HG02885 (cell line): ENCODE measurements around the gene S100A16.
A peak's percentile ranks its signal among the peaks of the same experiment; 100 is the strongest.

Experiments used
- ATAC-seq: cut with Tn5 transposase; IDR thresholded peaks from one replicate; pipeline ENCODE4 v1.9.1; 2021; ENCODE audit warnings: mild to moderate bottlenecking; ENCODE audit not compliant: unreplicated experiment, poor library complexity

The S100A16 gene

DNA sequence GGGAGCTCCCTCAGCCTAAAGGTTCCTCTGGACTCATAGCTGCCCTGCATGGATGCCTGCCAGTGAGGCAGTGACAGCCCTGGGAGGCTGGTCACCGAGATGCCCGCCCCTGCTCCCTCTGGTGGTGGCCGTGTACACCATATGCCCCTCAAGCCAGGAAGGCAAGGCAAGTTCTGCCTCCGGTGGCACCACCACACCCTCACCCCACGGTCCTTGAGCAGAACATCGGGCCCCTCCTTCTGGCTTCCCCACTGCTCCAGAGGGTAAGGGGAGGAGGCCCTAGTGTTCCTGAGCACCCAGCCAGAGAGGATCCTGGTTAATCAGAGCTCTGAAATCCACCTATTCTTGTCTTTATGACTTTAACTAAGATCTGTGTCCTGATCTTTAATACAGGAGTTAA lies 4.7 kb upstream of the S100A16 start:
- peak; percentile 52 for ATAC-seq

DNA sequence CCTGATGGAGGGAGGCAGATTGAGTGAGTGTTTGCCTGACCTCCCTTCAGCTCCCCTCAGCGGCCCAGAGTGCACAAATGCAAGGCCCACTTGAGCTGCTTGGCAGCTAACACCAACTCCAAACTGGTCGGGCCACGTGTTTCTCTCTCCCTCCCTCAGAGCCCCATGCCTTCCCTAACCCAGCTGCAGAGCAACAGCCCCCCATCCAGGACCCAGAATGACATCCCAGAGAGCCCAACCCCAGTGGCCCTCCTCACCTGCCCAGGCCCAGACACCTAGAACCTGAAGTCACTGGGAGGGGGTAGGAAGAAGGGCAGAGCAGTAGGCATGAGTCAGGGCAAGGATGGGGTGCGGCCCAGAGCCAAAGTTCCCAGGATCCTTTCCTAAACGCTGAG lies 4.0 kb upstream of the S100A16 start:
- no peak for ATAC-seq

DNA sequence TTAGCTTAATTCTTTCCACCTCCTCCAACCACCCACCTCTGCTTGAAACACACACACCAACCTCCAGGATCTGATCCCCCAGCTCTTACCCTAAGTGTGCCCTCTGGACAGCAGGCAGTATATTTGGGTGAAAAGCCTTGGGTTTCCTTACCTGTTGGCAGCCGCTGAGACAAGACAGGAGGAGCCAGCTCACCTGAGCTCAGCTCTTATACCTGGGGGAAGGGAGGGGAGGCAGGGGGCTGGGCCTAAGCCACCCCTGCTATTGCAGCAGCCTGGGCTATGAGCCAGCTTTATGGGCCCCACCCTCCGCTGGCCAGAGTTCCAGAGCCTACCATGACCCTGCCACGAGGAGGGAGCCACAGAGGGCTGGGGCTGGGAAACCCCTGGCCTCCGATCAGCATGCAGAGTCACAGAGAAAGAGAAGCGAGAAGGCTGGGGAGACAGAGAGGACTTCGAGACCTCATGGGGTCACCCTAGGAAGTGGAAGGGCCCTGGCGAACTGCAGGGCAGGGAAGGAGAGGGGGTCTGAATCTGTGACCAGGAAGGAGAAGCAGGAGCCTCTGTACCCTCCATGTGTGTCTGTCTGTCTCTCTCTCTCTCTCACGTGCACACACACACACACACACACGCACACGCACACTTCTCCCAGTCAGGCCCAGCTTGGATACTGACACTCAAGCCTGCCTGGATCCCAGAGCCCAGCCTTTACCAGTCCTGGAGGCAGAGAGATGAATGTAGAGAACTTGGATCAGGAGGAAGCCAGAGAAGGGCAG lies 3.4 kb upstream of the S100A16 start, which contains the start of gene S100A14:
S100A14 (minus strand) TSS at position 182 of the 773 bp plus-strand sequence. CDS start 467 bp downstream, outside the sequence.
- no peak for ATAC-seq

DNA sequence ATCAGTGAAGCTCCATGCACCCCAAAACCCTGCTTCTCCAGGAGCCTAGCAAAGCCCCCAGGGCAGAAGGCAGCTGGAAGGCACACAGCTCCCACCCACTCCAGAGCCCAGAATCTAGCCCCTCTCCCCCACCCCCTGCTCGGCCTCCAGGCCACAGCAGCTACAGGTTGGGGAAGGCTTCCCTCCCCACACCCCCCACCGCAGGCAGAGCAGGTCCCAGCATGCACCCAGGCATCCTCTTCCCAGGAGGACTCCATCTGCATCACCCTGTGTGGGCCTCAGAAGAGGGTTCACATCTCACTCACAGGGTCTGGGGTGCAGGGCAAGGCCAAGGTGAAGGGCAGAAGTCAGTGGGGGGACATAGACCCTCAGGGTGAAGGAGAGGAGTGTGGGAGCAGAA lies 2.5 kb upstream of the S100A16 start:
- ATAC-seq = no peak

DNA sequence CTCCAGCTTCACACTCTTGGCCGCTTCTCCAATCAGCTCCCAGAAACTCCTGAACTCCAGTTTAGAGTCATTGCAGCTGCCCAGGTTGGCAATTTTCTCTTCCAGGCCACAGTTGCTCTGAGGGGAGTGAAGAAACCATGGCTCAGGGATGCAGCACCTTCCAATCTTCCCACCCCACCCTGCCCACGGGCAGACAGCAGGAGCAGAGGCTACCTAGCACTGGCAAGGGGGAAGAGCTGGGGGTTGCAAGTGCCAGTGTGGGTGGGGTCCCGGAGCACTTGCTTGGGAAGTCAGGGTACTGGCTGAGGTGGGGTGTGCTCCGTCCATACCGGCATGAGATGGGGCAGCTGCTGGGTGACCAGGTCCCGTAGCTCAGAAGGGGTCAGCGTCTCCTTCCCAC lies 2.0 kb upstream of the S100A16 start:
- ATAC-seq = no peak

DNA sequence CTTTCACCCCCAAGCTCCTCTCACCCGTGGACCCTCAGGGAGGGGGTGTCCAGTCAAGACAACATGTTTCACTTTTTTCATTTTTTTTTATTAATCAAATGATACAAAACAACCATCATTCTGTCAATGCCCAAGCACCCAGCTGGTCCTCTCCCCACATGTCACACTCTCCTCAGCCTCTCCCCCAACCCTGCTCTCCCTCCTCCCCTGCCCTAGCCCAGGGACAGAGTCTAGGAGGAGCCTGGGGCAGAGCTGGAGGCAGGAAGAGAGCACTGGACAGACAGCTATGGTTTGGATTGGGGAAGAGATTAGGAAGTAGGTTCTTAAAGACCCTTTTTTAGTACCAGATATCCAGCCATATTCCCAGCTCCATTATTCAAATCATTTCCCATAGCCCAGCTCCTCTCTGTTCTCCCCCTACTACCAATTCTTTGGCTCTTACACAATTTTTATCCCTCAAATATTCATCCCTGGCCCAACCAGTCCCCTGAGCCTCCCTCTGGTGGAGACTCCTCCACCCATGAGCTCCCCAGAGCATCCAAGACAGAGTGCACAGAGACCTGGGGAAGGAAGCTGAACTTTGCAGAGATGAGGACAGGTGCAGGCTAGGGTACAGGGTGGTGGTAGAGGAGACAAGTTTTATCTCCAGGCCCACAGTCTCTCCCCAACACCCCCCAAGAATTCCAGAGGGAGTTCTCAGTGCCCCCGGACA lies 1.4 kb upstream of the S100A16 start:
- no peak for ATAC-seq

DNA sequence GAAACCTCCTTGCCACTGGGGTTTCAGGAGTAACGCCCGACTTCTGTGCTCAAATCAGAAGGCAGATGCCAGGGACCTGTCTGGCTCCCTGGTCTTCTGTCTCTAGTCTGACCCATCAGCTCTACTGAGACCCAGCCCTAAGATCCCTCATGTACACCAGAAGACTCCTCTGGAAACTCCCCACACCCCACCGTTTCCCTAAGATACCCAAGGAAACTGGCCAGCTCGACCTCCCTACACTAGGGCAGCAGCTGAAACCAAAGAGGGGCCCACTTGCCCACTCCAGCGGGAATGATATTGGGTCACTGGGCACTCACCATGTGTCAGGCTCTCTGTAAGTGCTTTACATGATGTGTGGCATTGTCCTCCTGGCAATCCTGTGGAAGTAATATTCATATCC lies 469 bp upstream of the S100A16 start:
- no peak for ATAC-seq

DNA sequence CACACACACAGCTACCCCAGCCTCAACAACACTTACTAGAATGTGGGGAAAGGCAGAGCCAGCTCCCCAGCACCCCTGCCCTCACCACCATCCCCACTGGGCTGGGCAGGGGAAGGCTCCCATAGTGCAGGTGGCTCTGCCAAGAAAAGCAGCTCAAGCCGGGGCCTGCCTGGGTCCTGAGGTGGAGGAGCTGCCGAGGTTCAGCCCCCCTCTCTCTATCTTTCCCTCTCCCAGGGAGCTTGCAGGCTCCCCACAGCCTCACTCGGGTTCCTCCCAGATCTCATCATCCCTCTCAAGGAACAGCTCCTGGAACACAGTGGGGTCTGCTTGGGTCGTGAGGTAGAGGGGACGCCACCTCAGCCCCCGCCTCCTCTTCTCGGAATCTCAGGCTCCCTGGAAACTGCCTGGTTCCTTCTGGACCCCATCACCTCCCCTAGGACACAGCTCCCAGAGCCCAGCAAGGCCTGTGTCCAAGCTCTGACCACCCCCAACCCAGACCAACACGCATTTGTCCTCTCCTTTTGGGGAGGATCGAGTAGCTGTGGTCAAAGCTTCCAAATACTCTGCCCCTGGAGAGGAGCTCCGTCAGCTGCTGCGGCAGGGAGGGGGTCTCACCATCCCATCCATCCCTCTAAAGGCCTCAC lies 704 bp downstream of the S100A16 start:
- no peak for ATAC-seq

DNA sequence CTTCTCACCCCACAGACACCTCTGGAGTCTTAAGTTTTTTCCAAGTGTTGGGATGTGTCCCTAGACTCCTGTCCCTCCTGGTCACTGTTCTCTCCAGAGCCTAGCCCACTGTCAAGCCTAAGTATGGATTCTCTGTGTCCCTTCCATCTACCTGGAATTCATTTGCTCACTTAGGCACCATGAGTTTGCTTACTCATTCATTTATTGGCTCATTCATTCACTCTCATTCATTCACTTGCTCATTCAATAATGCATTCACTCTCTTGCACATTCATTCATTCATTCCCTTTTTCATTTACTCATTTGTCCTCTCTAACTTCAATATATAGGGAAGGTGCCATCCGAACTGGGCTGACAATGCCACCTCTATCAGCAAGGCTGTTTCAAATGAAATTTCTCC lies 1.6 kb downstream of the S100A16 start:
- ATAC-seq = no peak

DNA sequence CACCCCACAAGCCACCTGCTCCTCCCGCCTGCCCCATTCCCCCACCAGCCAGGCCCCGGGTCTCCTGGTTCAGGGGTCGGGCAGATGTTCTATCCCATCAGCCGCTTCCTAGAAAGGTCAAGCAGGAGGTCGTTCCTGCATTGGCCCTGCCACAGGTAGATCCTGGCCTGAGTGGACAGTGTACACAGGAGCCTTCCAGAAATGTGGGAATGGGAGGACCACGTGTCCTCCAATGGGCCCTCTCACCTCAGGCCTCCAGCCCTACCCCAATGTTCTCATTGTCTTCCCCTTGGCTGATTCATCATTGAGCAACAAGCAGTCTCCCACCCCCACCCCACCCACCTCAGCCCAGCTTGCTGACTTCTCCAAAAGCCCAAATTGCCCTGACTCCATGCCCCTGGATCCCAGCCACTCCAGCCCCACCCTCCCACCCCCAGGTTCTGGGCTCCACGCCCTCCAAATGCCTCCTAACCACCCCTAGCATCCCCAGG lies 2.1 kb downstream of the S100A16 start:
- no peak for ATAC-seq

DNA sequence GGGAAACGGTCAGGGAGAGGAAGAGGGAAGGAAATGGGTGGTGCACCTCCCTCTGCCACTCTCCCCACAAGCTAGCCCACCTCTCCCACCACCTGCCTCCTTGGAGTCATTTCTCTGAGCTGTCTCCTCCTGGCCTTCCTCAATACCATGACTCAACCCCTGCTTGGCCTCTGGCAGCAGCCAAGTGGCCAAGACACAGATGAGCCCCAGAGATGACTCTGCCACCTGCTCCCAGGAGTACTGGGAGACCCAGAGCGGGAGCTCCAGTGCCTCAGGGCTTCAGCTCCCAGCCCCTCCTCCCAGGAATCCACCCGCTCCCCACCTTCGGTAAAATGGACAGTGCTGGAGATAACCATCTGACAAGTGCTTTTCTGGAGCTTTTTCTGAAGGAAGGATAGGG lies 2.6 kb downstream of the S100A16 start:
- ATAC-seq = no peak

DNA sequence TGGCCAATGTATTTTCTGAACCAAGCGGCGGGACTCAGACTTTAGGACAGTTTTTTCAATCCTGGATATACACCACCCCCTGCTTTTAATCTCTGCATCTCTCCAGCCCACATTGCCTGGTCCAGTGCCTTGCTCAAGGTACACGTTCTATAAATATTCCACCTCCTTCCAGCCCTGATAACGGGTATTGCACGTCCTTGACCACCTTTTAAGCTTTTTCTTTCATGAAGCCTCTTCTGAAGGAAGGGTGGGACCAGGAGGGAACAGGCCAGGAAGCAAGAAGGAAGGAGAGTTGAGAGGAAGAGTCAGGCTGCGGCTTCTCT lies 3.4 kb downstream of the S100A16 start:
- ATAC-seq = no peak

DNA sequence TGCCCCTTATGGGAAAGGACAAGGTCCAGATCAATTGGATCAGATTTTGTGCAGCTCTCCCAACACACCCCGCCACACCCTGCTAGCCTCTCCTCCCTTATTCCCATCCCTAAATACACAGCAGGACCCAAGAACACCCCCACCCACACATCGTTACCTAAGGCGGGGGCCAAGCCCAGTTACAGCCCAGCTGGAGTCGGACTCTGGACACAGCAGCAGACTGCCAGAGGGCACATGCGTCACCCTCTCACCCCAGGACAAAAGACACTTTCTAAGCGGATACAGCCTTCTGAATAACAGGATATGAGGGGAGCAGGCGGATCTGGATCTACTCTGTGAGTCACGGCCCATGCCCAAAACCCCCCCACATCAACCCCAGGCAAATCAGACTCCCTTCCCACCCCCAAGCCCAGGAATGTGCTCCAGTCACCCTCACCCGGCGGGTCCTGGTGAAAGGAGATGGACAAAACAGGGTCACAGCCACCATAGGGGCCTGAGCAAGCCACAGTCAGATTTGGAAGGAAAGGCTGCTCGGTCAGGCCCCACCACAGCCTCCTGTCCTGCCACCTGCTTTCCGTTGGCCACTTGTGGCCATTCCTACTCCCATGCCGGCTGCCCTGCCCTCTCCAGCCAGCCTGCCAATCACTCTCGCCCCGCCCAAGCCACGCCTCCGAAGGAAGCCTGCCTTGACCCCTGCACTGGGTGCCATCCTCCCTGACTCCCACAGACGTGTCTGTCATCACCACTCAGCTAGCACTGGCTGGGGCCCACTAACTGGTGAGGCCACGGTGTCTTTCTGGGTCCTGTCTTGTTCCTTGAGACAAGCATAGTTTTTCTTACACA lies 4.0 kb downstream of the S100A16 start:
- no peak for ATAC-seq

DNA sequence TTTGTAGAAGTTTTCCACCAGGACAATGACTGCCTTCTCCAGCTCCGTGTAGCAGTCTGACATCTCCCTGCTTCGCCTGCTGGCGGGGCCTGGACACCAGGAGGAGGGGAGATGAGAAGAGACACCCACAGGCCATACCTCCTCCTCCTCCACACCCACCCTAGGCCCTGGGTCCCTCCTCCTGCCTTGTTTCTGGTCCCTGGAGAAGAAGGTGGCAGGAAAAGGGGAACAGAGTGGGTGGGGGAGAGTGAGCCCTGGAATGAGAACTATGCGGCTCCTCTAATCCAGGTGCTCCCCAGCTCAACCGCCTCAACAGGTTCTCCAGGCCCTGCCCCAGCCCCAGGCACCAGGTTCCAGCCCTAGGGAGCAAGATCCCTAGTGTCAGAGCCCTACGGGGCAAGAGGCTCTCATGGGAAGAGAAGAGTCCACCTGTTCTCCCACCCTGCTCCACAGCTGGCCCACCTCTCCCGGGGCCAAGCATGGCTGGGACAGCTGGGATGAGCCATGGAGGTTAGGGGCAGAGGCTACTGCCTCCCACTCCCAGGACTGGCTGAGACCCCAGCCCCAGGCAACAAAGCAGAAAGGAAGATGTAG lies 4.8 kb downstream of the S100A16 start:
- no peak for ATAC-seq

DNA sequence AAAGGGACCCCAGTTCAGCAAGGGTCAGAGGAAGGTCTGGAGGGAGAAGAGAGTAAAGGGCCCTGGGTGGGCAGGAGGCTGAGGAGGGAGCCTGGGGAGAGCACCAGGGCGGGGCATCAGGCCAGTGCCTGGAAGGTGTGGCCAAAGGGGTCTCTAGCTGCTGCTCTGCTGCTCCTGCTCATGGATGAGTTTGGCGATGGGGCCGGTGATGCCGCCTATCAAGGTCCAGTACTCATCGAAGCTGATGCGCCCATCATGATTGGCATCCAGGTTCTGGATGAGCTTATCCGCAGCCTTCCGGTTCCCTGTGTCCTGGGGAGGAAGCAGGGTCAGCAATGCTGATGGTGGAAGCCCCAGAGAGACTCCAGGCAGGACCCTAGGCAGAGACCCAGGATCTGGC lies 5.6 kb downstream of the S100A16 start:
- no peak for ATAC-seq

DNA sequence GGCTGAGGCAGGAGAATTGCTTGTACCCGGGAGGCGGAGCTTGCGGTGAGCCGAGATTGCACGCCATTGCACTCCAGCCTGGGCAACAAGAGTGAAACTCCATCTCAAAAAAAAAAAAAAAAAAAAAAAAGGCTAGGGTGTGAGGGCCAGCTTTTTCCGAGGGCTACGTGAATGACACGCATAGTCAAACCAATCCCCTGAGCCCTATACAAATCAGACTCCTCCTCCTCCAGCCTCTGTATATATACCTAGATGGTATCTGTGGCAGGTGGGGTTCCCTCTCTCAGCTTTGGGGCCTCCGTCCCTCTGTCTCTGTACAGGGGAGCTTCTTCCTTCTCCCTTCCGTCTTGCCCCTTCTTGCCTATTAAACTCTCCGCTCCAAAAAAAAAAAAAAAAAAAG lies 6.7 kb downstream of the S100A16 start:
- ATAC-seq = no peak

DNA sequence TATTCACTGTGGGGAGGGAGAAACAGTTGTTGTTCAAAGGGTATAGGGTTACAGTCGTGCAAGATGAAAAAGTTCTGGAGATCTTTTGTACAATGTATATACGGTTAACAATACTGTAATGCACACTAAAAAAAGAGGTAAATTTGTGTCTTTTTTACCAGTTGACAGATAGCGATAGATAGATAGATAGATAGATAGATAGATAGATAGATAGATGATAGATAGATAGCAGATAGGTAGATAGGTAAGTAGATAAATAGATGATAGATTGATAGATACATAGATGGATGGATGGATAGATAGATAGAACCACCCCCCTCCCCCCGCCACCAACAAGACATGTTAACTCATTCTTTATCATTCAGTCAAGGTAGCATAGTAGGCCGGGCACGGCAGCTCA lies 10.2 kb downstream of the S100A16 start:
- no peak for ATAC-seq

DNA sequence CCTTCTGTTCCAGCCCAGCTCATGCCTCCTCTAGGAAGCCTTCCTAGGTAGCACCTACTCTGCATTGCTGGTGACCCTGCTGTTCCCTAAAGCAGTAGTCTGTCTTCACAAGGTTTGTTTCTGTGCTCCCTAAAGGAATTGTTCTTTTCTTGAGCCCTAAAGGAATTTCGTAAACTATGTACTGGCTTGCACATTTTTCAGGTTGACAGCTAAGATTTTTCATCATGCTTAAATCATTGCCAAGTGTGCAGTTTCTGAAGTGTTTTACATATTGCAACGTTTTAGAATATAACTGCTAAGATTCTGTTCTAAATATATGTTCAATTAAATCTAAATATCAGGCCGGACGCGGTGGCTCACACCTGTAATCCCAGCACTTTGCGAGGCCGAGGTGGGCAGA lies 13.1 kb downstream of the S100A16 start:
- no peak for ATAC-seq

DNA sequence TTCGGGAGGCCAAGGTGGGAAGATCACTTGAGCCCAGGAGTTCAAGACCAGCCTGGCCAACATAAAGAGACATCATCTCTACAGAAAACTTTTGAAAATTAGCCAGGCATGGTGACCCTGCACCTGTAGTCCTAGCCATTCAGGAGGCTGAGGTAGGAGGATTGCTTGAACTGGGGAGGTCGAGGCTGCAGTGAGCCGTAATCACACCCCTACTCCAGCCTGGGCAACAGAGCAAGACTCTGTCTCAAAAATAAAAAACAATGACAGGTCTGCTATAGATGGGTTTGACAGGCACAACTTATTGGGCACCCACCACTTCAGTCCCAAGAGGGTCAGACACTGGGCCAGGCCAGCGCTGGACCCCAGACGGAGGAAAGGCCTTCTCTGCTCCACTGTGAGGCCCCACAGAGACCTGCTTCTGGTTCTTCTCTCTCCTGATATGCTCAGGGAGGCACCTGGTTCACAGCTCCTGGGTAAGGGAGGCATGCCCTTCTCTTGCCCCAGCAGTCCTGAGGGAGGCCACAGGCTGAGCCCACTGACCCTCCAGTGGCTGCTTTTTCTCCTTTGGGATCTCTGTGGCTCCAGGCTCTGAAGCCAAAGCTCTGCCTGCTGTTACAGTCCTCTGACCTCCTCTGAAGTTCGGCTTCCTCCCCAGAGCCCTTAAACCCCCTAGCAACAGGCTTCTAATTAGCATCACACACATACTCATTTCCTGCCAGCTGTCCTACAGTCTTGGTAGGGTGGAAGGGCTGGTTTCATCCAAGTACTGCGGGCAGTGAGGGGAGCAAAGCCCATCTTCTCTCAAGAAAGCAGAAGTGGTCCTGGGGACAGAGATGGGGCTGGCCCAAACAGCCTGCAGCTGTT lies 14.4 kb downstream of the S100A16 start:
- ATAC-seq = peak; percentile 94
